Left ventricle myocardium inferior (tissue), 1 donor: ENCODE data around the gene PIGR. TPM values are rescaled to one million over a fixed set of nuclear protein-coding genes. Genes with fewer than 3 reads are reported as not detected.

Experiments used
- DNase-seq: peaks from one replicate; pipeline ENCODE4 v3.0.0-alpha.2; 2020
- H3K27ac ChIP-seq: fragments of 200-600 bp; replicated peaks from 2 replicates; pipeline ENCODE4 v1.8.0; 2021
- H3K27me3 ChIP-seq: fragments of 200-600 bp; 2 replicates; pipeline ENCODE4 v1.8.0; 2021; ENCODE audit warnings: low read depth
- H3K36me3 ChIP-seq: fragments of 200-600 bp; 2 replicates; pipeline ENCODE4 v1.8.0; 2021
- H3K4me1 ChIP-seq: fragments of 200-600 bp; 2 replicates; pipeline ENCODE4 v1.8.0; 2021
- H3K4me3 ChIP-seq: fragments of 200-600 bp; 2 replicates; pipeline ENCODE4 v1.8.0; 2021; ENCODE audit warnings: mild to moderate bottlenecking, moderate library complexity
- H3K9me3 ChIP-seq: fragments of 200-600 bp; replicated peaks from 2 replicates; pipeline ENCODE4 v1.8.0; 2021
- CTCF ChIP-seq: fragments of 200-600 bp; IDR thresholded peaks from 2 replicates; pipeline ENCODE4 v1.8.0; 2021; ENCODE audit warnings: antibody characterized with exemption, mild to moderate bottlenecking, borderline replicate concordance
- intact Hi-C: fragments of 100-400 bp; cut with micrococcal nuclease; formaldehyde crosslinking; loops from one replicate; pipeline ENCODE4 v1.11.0; 2022
- total RNA-seq: library from RNA; stranded (reverse); fragmentation: NEBNext Ultra II Directional; extraction: Animal tissue kit (Norgen Biotek cat#: 25700); gene quantifications from one replicate; pipeline ENCODE4 v1.2.1, GENCODE V29; 2021
- donor health status: DM: no; HTN: yes; CAD: no; lungs with severe emphysema.

PIGR gene
- total RNA-seq, 1 donor from 2014 or later: 0.91 TPM

GRCh38 chr1:206985162-206985749 lies 39.0 kb upstream of the PIGR start:
- no peak for TF ChIP-seq CTCF
- Histone ChIP-seq H3K4me1 (no peaks in the 10 kb centered on the region), H3K27me3 (peaks cover 28% of the 10 kb centered on the region), H3K36me3 (no peaks in the 10 kb centered on the region), H3K9me3 (no peaks in the 10 kb centered on the region), H3K4me3 (no peak overlapping the region), H3K27ac (no peak overlapping the region)
- no peak for DNase-seq
- intact Hi-C loops: no loop called here

GRCh38 chr1:206982216-206982615 lies 36.0 kb upstream of the PIGR start:
- Histone ChIP-seq H3K36me3 (no peaks in the 10 kb centered on the region), H3K27me3 (peaks cover 18% of the 10 kb centered on the region), H3K4me3 (no peak overlapping the region), H3K9me3 (no peaks in the 10 kb centered on the region), H3K4me1 (no peaks in the 10 kb centered on the region), H3K27ac (no peak overlapping the region)
- peak; percentile 74 for TF ChIP-seq CTCF
- intact Hi-C loops: no loop called here
- peak; percentile 35 for DNase-seq

GRCh38 chr1:206979379-206980043 lies 33.2 kb upstream of the PIGR start:
- intact Hi-C loops: no loop called here
- DNase-seq: no peak
- Histone ChIP-seq H3K4me3 (no peak overlapping the region), H3K27me3 (peaks cover 5% of the 10 kb centered on the region), H3K4me1 (no peaks in the 10 kb centered on the region), H3K36me3 (no peaks in the 10 kb centered on the region), H3K27ac (no peak overlapping the region), H3K9me3 (no peaks in the 10 kb centered on the region)
- peak; percentile 48 for TF ChIP-seq CTCF

- DNase-seq: no peak
- H3K9me3 ChIP-seq: no peaks in the 10 kb centered on the region
- no peaks in the 10 kb centered on the region for H3K27me3 ChIP-seq
- H3K36me3 ChIP-seq: no peaks in the 10 kb centered on the region
- no peak overlapping the region for H3K27ac ChIP-seq
- TF ChIP-seq CTCF: no peak
- intact Hi-C loops: no loop called here
- H3K4me1 ChIP-seq: no peaks in the 10 kb centered on the region
- no peak overlapping the region for H3K4me3 ChIP-seq
Measured at GRCh38 chr1:206978259-206978658, 32.0 kb upstream of the PIGR start.

GRCh38 chr1:206975306-206975705 lies 29.0 kb upstream of the PIGR start:
- no peak for DNase-seq
- Histone ChIP-seq H3K27ac (no peak overlapping the region), H3K36me3 (no peaks in the 10 kb centered on the region), H3K27me3 (peaks cover 15% of the 10 kb centered on the region), H3K4me3 (no peak overlapping the region), H3K9me3 (no peaks in the 10 kb centered on the region), H3K4me1 (no peaks in the 10 kb centered on the region)
- intact Hi-C loops: no loop called here
- TF ChIP-seq CTCF: no peak
